Activated effector memory CD4-positive, alpha-beta T cell treated with anti-CD3 and anti-CD28 coated beads, Interleukin-2, amount 50 U/mL, for 16 hours (primary cell): ENCODE data around the gene BIVM.
A peak's percentile ranks its signal among the peaks of the same experiment; 100 is the strongest.

Experiments
- DNase-seq: peaks from one replicate; pipeline ENCODE4 v3.0.0-alpha.2; 2020

BIVM gene

DNA sequence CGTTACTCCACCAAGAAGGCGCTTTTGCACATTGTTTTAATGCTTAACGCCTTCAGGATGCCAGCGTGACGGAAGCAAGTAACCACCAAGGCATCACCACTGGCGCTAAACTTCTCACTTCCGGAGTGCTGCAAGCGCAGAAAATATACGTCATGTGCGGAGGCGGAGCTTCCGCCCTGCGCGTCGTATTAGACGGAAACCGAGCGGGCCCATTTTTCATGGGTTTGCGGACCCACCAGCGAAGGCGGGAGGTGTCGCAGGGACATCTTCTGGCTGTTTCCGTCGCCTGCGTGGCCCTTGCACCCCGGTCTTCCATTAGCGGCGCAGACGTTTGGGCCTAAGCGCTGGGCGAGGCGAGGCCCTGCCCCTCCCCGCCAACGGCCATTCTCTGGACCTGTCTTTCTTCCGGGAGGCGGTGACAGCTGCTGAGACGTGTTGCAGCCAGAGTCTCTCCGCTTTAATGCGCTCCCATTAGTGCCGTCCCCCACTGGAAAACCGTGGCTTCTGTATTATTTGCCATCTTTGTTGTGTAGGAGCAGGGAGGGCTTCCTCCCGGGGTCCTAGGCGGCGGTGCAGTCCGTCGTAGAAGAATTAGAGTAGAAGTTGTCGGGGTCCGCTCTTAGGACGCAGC is 46.8 kb downstream of the BIVM start, which contains the start of gene ERCC5:
Gene ERCC5, plus strand, starts transcription at position 403 of the 631 bp plus-strand sequence. CDS start 235 bp downstream, outside the sequence.
- DNase-seq, result peak; percentile 98

GRCh38 chr13:102846261-102847015 is 47.5 kb downstream of the BIVM start:
- peak; percentile 79 for DNase-seq

DNA sequence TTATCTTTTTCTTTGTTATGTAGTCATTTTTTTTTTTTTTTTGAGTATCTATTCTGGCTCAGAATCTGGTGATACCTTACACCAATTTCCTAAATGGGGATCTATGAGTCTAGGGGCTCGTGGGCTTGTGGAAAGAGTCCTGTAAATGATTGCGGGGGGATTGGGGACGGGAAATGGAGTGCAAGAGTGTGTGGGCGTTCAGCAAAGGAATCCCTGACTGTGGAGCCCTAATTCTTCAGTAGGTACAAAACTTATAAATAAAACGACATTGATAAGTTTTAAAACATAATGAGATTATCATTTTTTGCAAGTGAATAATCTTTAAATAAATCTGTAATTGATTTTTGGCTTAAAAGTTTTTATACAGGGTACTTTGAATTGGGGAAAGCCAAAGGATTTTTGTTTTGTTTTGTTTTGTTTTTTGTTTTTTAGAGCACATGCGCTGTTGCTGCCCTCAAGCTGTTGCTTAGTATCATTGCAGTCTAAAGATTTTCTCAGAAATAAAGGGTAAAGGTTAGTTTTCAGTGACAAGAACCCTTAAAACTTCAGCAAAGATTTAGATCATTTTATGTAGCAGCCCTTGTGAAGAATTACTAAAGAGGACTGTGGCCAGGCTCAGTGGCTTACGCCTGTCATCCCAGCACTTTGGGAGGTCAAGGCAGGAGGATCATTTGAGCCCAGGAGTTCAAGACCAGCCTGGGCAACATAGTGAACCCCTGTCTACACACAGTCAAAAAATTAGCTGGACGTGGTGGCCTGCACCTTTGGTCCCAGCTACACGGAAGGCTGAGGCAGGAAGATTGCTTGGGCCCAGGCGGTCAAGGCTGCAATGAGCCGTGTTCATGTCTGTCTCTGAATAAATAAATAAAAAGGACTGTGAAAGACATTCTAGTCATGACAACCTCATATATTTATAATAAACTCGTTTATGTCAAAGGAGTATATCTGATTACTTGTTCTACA is 48.6 kb downstream of the BIVM start:
- DNase-seq, result no peak

DNA sequence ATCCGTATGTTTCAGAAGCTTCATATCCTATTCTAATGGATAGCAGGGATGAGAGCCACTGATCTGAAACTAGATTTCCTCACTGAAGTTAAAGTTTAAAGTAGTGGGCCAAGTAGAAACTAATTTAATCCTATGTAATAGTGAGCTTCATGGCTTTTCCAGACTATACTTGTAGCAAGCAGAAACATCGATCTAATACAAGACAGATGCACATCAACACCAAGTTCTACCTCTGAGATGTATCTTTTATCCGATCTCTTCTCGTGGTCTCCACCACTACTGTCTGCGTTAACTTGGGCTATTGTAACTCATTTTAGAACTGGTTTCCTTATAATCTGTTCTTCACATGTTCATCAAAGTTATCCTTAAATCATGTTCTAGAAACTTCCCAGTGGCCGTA is 50.0 kb downstream of the BIVM start:
- no peak for DNase-seq

- no peak for DNase-seq
Measured at GRCh38 chr13:102852556-102852955, 53.6 kb downstream of the BIVM start.

DNA sequence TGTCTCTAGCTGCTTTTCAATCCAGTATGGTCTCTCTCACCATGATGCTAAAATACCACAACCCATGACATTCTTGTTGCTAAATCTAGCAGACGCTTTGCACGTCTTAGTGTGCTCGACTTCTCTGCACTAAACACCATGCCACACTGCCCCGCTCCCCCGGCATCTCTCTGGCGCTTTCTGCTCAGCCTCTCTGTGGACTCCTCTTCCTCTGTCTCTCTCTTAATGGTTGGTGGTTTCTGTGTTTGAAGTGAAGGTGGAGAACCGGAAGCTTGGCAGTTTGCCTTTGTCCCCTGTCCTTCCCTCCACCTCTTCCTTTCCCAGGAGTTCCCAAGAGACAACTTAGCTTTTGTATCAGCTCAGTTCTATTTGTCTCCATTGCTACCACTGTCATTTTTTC is 55.8 kb downstream of the BIVM start:
- DNase-seq, result no peak

- DNase-seq, result no peak
Measured at GRCh38 chr13:102856557-102856956, 57.6 kb downstream of the BIVM start.

DNA sequence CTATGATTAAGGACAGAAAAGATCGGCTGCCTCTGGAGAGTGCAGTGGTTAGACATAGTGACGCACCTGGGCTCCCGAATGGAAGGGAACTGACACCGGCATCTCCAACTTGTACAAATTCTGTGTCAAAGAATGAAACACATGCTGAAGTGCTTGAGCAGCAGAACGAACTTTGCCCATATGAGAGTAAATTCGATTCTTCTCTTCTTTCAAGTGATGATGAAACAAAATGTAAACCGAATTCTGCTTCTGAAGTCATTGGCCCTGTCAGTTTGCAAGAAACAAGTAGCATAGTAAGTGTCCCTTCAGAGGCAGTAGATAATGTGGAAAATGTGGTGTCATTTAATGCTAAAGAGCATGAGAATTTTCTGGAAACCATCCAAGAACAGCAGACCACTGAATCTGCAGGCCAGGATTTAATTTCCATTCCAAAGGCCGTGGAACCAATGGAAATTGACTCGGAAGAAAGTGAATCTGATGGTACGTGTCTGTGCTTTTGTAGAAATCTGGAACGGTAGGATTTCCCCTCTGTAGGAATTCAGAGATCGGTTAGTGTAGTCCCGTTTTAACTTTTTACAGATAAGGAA is 63.8 kb downstream of the BIVM start:
- no peak for DNase-seq

- DNase-seq, result no peak
Measured at GRCh38 chr13:102863590-102863989, 64.7 kb downstream of the BIVM start.

DNA sequence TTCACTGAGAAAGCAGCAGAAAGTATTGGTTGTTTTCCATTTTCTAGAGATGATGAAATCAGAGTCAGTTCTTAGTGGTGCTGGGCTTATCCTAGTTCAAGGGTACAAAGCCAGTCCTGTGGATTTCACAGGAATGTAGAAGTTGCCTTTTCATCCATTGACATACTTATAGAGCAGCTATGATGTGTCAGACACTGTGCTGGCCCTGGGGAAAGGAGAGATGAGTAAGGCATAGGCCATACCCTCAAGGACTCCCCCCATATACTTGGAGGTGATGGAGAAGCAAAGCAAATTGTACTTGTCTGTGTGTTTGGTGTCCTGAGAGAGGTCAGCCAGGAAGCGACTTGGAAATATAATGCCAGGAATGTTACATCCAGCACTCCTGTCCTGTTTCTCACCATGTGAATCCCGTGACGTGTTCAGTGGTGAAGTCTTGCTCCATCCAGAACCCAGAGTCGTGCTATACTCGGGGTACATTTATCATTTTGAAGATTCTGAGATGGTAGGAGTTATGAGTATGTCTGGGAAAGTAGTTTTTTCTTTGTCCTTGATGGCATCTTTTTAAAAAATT is 69.5 kb downstream of the BIVM start:
- DNase-seq, result no peak

GRCh38 chr13:102869948-102870676 is 71.2 kb downstream of the BIVM start:
- DNase-seq, result no peak

- DNase-seq, result peak; percentile 80
Measured at GRCh38 chr13:102870677-102871415, 71.9 kb downstream of the BIVM start.

- DNase-seq, result no peak
Measured at GRCh38 chr13:102872131-102872530, 73.2 kb downstream of the BIVM start.

DNA sequence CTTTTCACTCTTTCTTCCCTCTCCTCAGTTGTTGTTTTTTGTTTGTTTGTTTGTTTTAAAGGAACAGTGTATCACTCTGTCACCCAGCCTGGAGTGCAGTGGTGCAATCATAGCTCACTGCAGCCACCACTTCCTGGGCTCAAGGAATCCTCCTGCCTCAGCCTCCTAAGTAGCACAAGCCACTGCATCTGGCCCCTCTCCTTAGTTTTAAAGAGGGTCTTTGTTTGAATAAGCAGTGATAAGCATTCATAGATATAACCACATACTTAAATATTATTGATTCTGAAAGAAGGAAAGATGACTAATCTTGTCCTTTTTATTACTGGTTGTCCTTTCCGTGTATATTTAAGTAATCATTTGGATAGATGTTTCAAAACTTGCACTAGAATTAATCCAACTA is 73.6 kb downstream of the BIVM start:
- no peak for DNase-seq

DNA sequence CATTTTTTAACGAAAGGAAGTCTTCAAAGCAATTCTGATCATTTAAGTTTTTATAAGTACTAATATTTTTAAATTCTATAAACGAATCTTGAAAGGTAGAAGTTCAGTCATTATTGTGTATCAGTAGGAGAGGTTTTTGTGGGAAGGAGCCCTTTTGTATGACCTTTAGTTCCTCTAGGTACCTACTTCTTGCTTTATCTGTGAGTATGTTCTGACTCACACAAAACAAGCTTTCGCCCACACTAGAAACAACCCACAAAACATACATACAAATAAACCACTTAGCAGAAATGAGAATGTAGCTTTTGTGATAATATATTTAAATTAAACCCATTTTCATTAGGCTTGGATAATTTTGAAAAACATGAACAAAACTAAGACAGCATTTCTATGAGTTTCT is 74.7 kb downstream of the BIVM start:
- no peak for DNase-seq

GRCh38 chr13:102875256-102875655 is 76.3 kb downstream of the BIVM start:
- no peak for DNase-seq

DNA sequence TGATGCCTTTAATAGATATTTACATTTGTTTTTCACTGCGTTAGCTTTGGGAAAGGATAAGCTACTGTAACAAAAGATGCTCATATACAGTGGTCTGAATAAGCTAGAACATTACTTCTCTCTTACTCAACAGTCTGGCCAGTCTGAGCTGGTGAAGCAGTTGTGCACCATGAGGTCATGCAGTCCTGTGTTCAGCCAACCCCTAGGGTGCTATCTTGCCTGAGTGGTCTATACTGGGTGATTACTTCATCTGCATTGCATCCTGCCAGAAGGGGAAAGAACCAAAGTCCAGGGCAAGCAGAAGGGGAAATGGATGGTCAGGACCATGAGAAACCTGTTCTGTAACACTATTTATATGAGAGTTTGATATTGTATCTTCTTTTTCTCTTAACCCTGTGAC is 78.4 kb downstream of the BIVM start:
- no peak for DNase-seq

GRCh38 chr13:102878481-102878880 is 79.6 kb downstream of the BIVM start:
- no peak for DNase-seq

DNA sequence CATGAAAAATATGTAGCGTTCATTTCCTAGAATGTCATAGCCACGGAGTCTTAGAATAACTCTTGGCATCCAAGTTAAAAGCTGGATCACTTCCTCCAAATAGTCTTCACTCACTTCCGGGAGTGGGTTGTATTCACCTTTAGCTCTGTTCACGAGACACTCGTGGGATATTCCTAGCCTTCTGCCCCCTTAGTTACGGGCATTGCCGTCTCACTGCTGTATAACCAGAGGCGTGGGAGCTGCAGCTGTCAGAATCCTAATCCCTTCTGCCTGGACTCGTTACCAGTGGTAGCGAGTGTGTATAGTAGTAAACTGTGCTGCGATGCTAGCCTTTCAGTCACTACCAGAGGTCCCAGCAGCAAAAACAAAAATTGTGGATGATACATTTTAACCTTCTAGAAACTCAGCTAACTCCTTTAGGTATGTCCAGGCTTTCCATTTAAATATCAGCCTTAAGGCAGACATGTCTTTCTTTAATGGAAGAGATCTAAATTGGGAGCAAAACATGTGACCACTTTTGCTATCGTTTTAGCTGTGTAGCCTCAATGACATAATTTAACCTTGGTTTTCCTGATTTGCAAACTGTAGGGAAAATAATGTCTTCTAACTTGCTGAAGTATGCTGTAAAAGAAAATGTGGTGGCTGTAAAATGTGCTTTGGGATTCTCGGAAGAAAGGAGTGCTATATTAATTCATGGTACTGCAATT is 81.0 kb downstream of the BIVM start:
- DNase-seq, result no peak
